Activated CD8-positive, alpha-beta memory T cell treated with anti-CD3 and anti-CD28 coated beads, Interleukin-2, amount 10 ng/mL, durations not matched to agents 7 days and 5 days (primary cell): Measurements from ENCODE around the gene SLC12A7. TPM values are rescaled to one million over a fixed set of nuclear protein-coding genes. Genes with fewer than 3 reads are reported as not detected.

Experiments used
- ATAC-seq: fragments of 150-1000 bp; cut with Tn5 transposase; one replicate; pipeline ENCODE4 v1.10.0; 2021; ENCODE audit warnings: moderate library complexity
- CTCF ChIA-PET: fragments of 350-600 bp; sonication (Branson Sonifier 250); formaldehyde crosslinking; loops from one replicate; lab custom pipeline; 2021; ENCODE audit warnings: antibody characterized with exemption; lab: Charles Lee
- DNase-seq: peaks from one replicate; pipeline ENCODE4 v3.0.0-alpha.2; 2020
- H3K27ac Mint-ChIP-seq: one replicate; pipeline ENCODE4 v1.8.0; 2021; ENCODE audit warnings: mild to moderate bottlenecking, mixed read lengths
- H3K27me3 Mint-ChIP-seq: one replicate; pipeline ENCODE4 v1.8.0; 2021; ENCODE audit warnings: mixed read lengths
- H3K36me3 Mint-ChIP-seq: one replicate; pipeline ENCODE4 v1.8.0; 2021; ENCODE audit warnings: mild to moderate bottlenecking, mixed read lengths
- H3K4me1 Mint-ChIP-seq: one replicate; pipeline ENCODE4 v1.8.0; 2021; ENCODE audit warnings: mixed read lengths
- H3K4me3 Mint-ChIP-seq: one replicate; pipeline ENCODE4 v1.8.0; 2021; ENCODE audit warnings: mild to moderate bottlenecking, moderate library complexity, mixed read lengths
- H3K9me3 Mint-ChIP-seq: one replicate; pipeline ENCODE4 v1.8.0; 2022; ENCODE audit warnings: low read depth, mixed read lengths
- total RNA-seq, 2 experiments: library from RNA; stranded (reverse); gene quantifications; one replicate each; pipeline ENCODE4 v1.2.3, GENCODE V29; 2021

SLC12A7 gene
- total RNA-seq, 2 experiments from 2014 or later = 6.6 to 12.2 TPM

GRCh38 chr5:1137567-1138444 lies 25.9 kb upstream of the SLC12A7 start:
- Mint-ChIP-seq H3K36me3 (no peaks in the 10 kb centered on the region), H3K27me3 (no peaks in the 10 kb centered on the region), H3K9me3 (peaks cover 6% of the 10 kb centered on the region), H3K4me1 (no peaks in the 10 kb centered on the region), H3K4me3 (no peak overlapping the region), H3K27ac (no peak overlapping the region)
- CTCF ChIA-PET = interaction anchor here (1.4 to 3.9 kb wide), 2 partner anchors 37 to 215 kb away, joined by 4 to 41 read pairs; no protein-coding TSS in a partner anchor
- DNase-seq = no peak
- no peak for ATAC-seq

- ATAC-seq (no peak), DNase-seq (no peak)
- Mint-ChIP-seq H3K4me1 (no peaks in the 10 kb centered on the region), H3K27ac (no peak overlapping the region), H3K27me3 (no peaks in the 10 kb centered on the region), H3K4me3 (no peak overlapping the region), H3K9me3 (peaks cover 6% of the 10 kb centered on the region), H3K36me3 (no peaks in the 10 kb centered on the region)
- CTCF ChIA-PET = no interaction called here
Observed at GRCh38 chr5:1136814-1137213, 25.0 kb upstream of the SLC12A7 start.

- H3K9me3 Mint-ChIP-seq = peaks cover 6% of the 10 kb centered on the region
- H3K4me3 Mint-ChIP-seq = no peak overlapping the region
- ATAC-seq = no peak
- no peak for DNase-seq
- CTCF ChIA-PET = no interaction called here
- no peaks in the 10 kb centered on the region for H3K4me1 Mint-ChIP-seq
- no peaks in the 10 kb centered on the region for H3K27me3 Mint-ChIP-seq
- H3K27ac Mint-ChIP-seq = no peak overlapping the region
- no peaks in the 10 kb centered on the region for H3K36me3 Mint-ChIP-seq
Observed at GRCh38 chr5:1135696-1136525, 24.0 kb upstream of the SLC12A7 start.

- DNase-seq = no peak
- Mint-ChIP-seq H3K27ac (no peak overlapping the region), H3K4me3 (no peak overlapping the region)
Observed at GRCh38 chr5:1134478-1134877, 22.6 kb upstream of the SLC12A7 start.

GRCh38 chr5:1133510-1134201 lies 21.8 kb upstream of the SLC12A7 start:
- H3K4me1 Mint-ChIP-seq = no peaks in the 10 kb centered on the region
- no peak overlapping the region for H3K4me3 Mint-ChIP-seq
- H3K36me3 Mint-ChIP-seq = no peaks in the 10 kb centered on the region
- ATAC-seq = no peak
- no peaks in the 10 kb centered on the region for H3K27me3 Mint-ChIP-seq
- peaks cover 6% of the 10 kb centered on the region for H3K9me3 Mint-ChIP-seq
- H3K27ac Mint-ChIP-seq = no peak overlapping the region
- CTCF ChIA-PET = no interaction called here
- DNase-seq = no peak

More at GRCh38 chr5:1134478-1134877, 22.6 kb upstream of the SLC12A7 start:
- CTCF ChIA-PET = no interaction called here
- peaks cover 6% of the 10 kb centered on the region for H3K9me3 Mint-ChIP-seq
- no peak for ATAC-seq
- H3K27me3 Mint-ChIP-seq = no peaks in the 10 kb centered on the region
- H3K4me1 Mint-ChIP-seq = no peaks in the 10 kb centered on the region
- H3K36me3 Mint-ChIP-seq = no peaks in the 10 kb centered on the region

- H3K4me3 Mint-ChIP-seq = no peak overlapping the region
- DNase-seq = no peak
- no peaks in the 10 kb centered on the region for H3K36me3 Mint-ChIP-seq
- CTCF ChIA-PET = no interaction called here
- H3K9me3 Mint-ChIP-seq = peaks cover 6% of the 10 kb centered on the region
- no peaks in the 10 kb centered on the region for H3K27me3 Mint-ChIP-seq
- H3K27ac Mint-ChIP-seq = no peak overlapping the region
- no peaks in the 10 kb centered on the region for H3K4me1 Mint-ChIP-seq
- no peak for ATAC-seq
Observed at GRCh38 chr5:1133108-1133507, 21.2 kb upstream of the SLC12A7 start.

- Mint-ChIP-seq H3K36me3 (no peaks in the 10 kb centered on the region), H3K4me1 (no peaks in the 10 kb centered on the region), H3K27me3 (no peaks in the 10 kb centered on the region), H3K27ac (no peak overlapping the region), H3K4me3 (no peak overlapping the region), H3K9me3 (peaks cover 6% of the 10 kb centered on the region)
- ATAC-seq = no peak
- CTCF ChIA-PET = no interaction called here
- DNase-seq = no peak
Observed at GRCh38 chr5:1132570-1132969, 20.7 kb upstream of the SLC12A7 start.

- Mint-ChIP-seq H3K36me3 (no peaks in the 10 kb centered on the region), H3K27me3 (no peaks in the 10 kb centered on the region), H3K9me3 (peaks cover 4% of the 10 kb centered on the region), H3K4me1 (no peaks in the 10 kb centered on the region), H3K27ac (no peak overlapping the region), H3K4me3 (no peak overlapping the region)
- CTCF ChIA-PET = no interaction called here
- DNase-seq (no peak), ATAC-seq (no peak)
Observed at GRCh38 chr5:1131726-1132125, 19.9 kb upstream of the SLC12A7 start.

GRCh38 chr5:1131191-1131621 lies 19.3 kb upstream of the SLC12A7 start:
- Mint-ChIP-seq H3K4me3 (no peak overlapping the region), H3K4me1 (no peaks in the 10 kb centered on the region), H3K27me3 (no peaks in the 10 kb centered on the region), H3K36me3 (no peaks in the 10 kb centered on the region), H3K27ac (no peak overlapping the region), H3K9me3 (peaks cover 3% of the 10 kb centered on the region)
- ATAC-seq = no peak
- no peak for DNase-seq
- CTCF ChIA-PET = no interaction called here

- CTCF ChIA-PET = no interaction called here
- DNase-seq (no peak), ATAC-seq (no peak)
- no peaks in the 10 kb centered on the region for H3K4me1 Mint-ChIP-seq
- no peaks in the 10 kb centered on the region for H3K36me3 Mint-ChIP-seq
- no peak overlapping the region for H3K4me3 Mint-ChIP-seq
- no peaks in the 10 kb centered on the region for H3K9me3 Mint-ChIP-seq
- H3K27ac Mint-ChIP-seq = no peak overlapping the region
- H3K27me3 Mint-ChIP-seq = no peaks in the 10 kb centered on the region
Observed at GRCh38 chr5:1130218-1130946, 18.5 kb upstream of the SLC12A7 start.

- Mint-ChIP-seq H3K4me3 (no peak overlapping the region), H3K27ac (no peak overlapping the region), H3K27me3 (no peaks in the 10 kb centered on the region), H3K36me3 (no peaks in the 10 kb centered on the region), H3K4me1 (no peaks in the 10 kb centered on the region), H3K9me3 (no peaks in the 10 kb centered on the region)
- DNase-seq (no peak), ATAC-seq (no peak)
- CTCF ChIA-PET = no interaction called here
Observed at GRCh38 chr5:1129711-1130055, 17.8 kb upstream of the SLC12A7 start.

- no peak overlapping the region for H3K4me3 Mint-ChIP-seq
- no peak overlapping the region for H3K27ac Mint-ChIP-seq
- no peaks in the 10 kb centered on the region for H3K4me1 Mint-ChIP-seq
- H3K36me3 Mint-ChIP-seq = no peaks in the 10 kb centered on the region
- DNase-seq (no peak), ATAC-seq (no peak)
- H3K9me3 Mint-ChIP-seq = no peaks in the 10 kb centered on the region
- CTCF ChIA-PET = no interaction called here
- no peaks in the 10 kb centered on the region for H3K27me3 Mint-ChIP-seq
Observed at GRCh38 chr5:1128977-1129710, 17.3 kb upstream of the SLC12A7 start.
